Heart left ventricle (tissue), 13 donors: ENCODE results near the gene MCM3AP.

Experiments
- POLR2A ChIP-seq, 2 donors: fragments of 450-650 bp; IDR thresholded peaks; one replicate each; pipeline ENCODE4 v1.6.1; 2017; ENCODE audit warnings: antibody characterized with exemption in 2 of 2, mild to moderate bottlenecking in 2 of 2, moderate library complexity in 2 of 2
- TF ChIP-seq, protein P1 (sequence below), 12 donors: fragments of 200-600 bp; sonication (generic) in 4 of 12; IDR thresholded peaks; one replicate each; pipeline versions ENCODE4 v1.5.0 to v1.8.0; 2018 to 2022; ENCODE audit warnings: antibody characterized with exemption in 12 of 12, mild to moderate bottlenecking in 5 of 12
- donor health status: ischemic (EF 13 %, LVEDD 7.1; RV severe dilation, severe dysfunction).
- donor health status: DM: no; HTN: yes; CAD: no.
- donor health status: DM: no; HTN: no; CAD: no.
- donor health status: ischemic (EF 25% LVEDD 6.9; RV normal size, moderate dysfunction).
- donor health status: ischemic (EF 25% LVEDD 5.7; RV mildly dilated, moderate dysfunction).
- donor health status: ischemic (EF 35%, LVEDD 5.7; RV mildly dilated, moderate dysfunction).
- donor health status: nonischemic (EF 11% LVEDD 7.7; RV severe dilation, severe dysfunction).
- donor health status: DM: yes; HTN: yes; CAD: no.
- donor health status: PGD.
- donor health status: ischemic (EF 29% LVEDD 5.4; RV normal size, mild dysfunction).
- donor health status: nonischemic (EF 23%, LVEDD 6.1; RV moderate dilation, normal function).

- TF ChIP-seq, protein P1, sequence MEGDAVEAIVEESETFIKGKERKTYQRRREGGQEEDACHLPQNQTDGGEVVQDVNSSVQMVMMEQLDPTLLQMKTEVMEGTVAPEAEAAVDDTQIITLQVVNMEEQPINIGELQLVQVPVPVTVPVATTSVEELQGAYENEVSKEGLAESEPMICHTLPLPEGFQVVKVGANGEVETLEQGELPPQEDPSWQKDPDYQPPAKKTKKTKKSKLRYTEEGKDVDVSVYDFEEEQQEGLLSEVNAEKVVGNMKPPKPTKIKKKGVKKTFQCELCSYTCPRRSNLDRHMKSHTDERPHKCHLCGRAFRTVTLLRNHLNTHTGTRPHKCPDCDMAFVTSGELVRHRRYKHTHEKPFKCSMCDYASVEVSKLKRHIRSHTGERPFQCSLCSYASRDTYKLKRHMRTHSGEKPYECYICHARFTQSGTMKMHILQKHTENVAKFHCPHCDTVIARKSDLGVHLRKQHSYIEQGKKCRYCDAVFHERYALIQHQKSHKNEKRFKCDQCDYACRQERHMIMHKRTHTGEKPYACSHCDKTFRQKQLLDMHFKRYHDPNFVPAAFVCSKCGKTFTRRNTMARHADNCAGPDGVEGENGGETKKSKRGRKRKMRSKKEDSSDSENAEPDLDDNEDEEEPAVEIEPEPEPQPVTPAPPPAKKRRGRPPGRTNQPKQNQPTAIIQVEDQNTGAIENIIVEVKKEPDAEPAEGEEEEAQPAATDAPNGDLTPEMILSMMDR (IDR thresholded peaks at IDR 0.05): peak in 1 of 12 donors; percentile 3
- no peak for TF ChIP-seq POLR2A (IDR thresholded peaks at IDR 0.05)
These were observed 63.6 kb downstream of the MCM3AP start for GRCh38 chr21:46221664-46222435.
